ENCODE results near the gene DMPK. TPM values are rescaled to one million over a fixed set of nuclear protein-coding genes. Genes with fewer than 3 reads are reported as not detected.

The DMPK gene
- total RNA-seq, 4 donors from 2014 or later: 19.1 to 237 (median 69.2) TPM

DNA sequence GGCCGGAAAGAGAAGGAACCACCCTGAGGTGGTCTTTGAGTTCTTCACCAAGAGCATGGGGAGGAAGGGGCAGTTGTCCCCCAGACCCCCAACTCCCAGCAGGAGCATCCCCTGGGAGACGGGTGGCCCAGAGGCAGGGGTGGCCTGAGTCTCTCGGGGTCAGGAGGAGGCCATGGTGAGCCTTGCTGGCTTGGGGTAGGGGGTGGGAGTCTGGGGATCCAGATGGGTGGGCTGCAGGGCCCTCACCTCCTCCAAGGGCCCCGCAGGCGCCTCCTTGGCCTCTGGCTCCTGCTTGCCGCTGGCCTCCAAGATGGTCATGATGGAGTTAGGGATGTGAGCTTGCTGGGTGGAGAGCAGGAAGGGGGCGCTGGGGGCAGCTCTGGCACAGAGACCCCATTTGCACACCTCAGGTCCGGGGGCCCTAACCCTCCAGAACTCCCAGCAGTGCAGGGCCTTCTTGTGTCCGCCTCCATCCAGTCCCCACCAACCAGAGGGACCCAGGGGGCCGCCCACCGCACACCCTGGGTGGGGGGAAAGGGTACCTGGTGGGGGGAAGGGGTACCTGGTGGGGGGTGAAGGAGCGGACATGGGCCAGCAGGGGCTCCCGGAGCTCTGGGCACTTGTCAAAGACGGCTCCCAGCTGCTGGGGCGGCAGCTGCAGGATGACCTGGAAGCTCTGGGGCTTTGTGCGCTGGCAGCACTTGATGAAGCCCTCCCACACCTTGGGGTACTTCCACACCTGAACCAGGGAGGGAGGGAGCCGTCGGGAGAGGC, 34.1 kb upstream of the DMPK start:
- H3K27me3 ChIP-seq: no peaks in the 10 kb centered on the region
- TF ChIP-seq, protein P1, sequence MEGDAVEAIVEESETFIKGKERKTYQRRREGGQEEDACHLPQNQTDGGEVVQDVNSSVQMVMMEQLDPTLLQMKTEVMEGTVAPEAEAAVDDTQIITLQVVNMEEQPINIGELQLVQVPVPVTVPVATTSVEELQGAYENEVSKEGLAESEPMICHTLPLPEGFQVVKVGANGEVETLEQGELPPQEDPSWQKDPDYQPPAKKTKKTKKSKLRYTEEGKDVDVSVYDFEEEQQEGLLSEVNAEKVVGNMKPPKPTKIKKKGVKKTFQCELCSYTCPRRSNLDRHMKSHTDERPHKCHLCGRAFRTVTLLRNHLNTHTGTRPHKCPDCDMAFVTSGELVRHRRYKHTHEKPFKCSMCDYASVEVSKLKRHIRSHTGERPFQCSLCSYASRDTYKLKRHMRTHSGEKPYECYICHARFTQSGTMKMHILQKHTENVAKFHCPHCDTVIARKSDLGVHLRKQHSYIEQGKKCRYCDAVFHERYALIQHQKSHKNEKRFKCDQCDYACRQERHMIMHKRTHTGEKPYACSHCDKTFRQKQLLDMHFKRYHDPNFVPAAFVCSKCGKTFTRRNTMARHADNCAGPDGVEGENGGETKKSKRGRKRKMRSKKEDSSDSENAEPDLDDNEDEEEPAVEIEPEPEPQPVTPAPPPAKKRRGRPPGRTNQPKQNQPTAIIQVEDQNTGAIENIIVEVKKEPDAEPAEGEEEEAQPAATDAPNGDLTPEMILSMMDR (IDR thresholded peaks at IDR 0.05): no peak
- TF ChIP-seq POLR2A (IDR thresholded peaks at IDR 0.05): no peak
- TF ChIP-seq EP300 (IDR thresholded peaks at IDR 0.05; ENCODE audit: low read depth): no peak
- TF ChIP-seq POLR2AphosphoS5 (IDR thresholded peaks at IDR 0.05): no peak
- H3K4me3 ChIP-seq: no peak overlapping the region
- no peak overlapping the region for H3K27ac ChIP-seq
- peaks cover 0 to 16% (median 4%) of the 10 kb centered on the region in 4 donors for H3K4me1 ChIP-seq
- no peak for DNase-seq
- peaks cover 0 to 6% (median 0%) of the 10 kb centered on the region in 4 donors for H3K36me3 ChIP-seq
- in situ Hi-C loops (cut with MboI; ENCODE audit: low pct_ligation_motif_present in 1 of 4, low pct_unique_long_range_greater_than_20kb in 1 of 4, low sequenced_read_pairs in 3 of 4): no loop called here
- intact Hi-C loops (cut with DNase I; ENCODE audit: low total_unique reads): no loop called here
- no peaks in the 10 kb centered on the region for H3K9me3 ChIP-seq
- WGBS, 2 donors (ENCODE audit: low coverage in 1 of 2): 79% methylated on average over 17 of the region's 18 CpGs; no CpG with 5 or more reads in 1 of the 2 donors

DNA sequence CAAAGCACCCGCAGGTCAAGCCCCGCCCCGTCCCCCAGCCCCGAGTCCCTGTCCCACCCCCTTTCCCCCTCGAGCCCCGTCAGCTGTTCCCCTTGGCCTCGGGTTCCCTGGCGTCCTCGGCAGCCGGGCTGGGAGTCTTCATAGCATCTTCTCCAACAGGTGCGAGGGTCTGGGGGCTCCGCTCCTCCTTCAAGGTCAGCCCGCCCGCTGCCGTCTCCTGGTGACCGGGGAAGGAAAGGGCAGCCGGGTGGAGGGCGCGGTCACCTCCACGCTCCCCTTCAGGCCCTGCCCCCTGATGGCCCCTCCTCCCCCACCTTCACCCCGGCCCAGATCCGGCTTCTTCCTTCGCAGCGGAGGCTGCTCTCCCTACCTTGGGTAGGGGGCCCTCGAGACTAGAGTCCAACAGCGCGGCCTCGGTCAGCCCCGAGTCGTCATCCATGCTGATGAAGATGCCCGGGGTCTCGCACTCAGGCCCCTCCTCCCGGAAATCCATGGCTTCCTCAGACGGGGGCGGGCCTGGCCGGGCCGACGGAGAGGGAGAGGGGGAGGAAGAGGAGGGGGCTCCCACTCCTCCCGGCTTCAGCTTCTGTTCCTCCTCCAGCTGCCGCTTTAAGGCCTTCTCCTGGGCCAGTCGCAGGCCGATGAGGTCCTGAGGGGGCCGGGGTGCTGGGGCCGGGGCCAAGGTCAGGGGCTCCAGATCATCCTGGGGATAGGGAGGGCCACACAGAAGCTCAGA, 33.4 kb upstream of the DMPK start:
- no peak for DNase-seq
- peaks cover 0 to 6% (median 0%) of the 10 kb centered on the region in 4 donors for H3K36me3 ChIP-seq
- intact Hi-C loops (cut with DNase I; ENCODE audit: low total_unique reads) (no loop called here), in situ Hi-C loops (cut with MboI; ENCODE audit: low pct_ligation_motif_present in 1 of 4, low pct_unique_long_range_greater_than_20kb in 1 of 4, low sequenced_read_pairs in 3 of 4) (no loop called here)
- peaks cover 0 to 16% (median 4%) of the 10 kb centered on the region in 4 donors for H3K4me1 ChIP-seq
- H3K9me3 ChIP-seq: no peaks in the 10 kb centered on the region
- H3K27me3 ChIP-seq: no peaks in the 10 kb centered on the region
- WGBS, 2 donors (ENCODE audit: low coverage in 1 of 2): 52 to 60% methylated on average over 1 to 43 of the region's 44 CpGs
- no peak for TF ChIP-seq POLR2A (IDR thresholded peaks at IDR 0.05)
- TF ChIP-seq EP300 (IDR thresholded peaks at IDR 0.05; ENCODE audit: low read depth): no peak
- no peak for TF ChIP-seq POLR2AphosphoS5 (IDR thresholded peaks at IDR 0.05)
- TF ChIP-seq, protein P1 (IDR thresholded peaks at IDR 0.05): no peak
- peak overlapping the region in 2 of 4 donors; percentile 27 to 40 for H3K4me3 ChIP-seq
- no peak overlapping the region for H3K27ac ChIP-seq

DNA sequence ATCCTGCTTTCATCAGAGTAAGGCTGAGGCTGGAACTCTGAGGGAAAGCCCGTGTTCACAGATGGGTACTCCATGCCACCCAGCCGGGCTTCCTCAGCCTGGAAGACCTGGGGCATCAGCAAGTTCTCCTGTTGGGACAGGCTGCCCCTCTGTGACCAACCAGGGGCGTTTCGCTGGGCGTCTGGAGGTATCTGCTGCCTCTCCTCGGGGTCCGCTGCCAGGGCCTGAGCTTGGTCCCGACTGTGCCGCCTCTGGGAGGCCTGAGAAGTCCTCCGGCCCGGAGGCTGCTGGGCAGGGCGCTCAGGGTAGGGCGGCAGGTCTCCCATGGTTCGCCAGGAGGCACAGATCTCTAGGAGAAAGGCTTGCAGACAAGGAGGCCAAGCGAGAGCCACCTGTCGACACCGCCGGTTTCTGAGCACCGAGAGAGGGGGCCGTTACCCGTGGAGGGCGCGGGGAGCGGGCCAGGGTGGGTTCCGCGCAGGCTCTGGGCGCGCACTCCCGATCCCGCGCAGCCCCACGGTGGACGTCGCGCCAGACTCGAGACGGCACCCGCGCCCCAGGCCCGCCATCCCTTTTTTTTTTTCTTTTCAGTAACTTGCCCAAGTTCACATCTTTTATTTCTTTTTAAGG, 32.7 kb upstream of the DMPK start, which contains the start of gene RSPH6A:
TSS of gene RSPH6A (minus strand) at position 458 of the 630 bp plus-strand sequence. CDS start at position 326, 132 bp downstream.
- no peak within 1 kb of the TSS for H3K27ac ChIP-seq
- H3K4me3 ChIP-seq: peak within 1 kb of the TSS in 2 of 4 donors; percentile 27 to 40
- H3K9me3 ChIP-seq: no peaks in the 10 kb centered on the region
- peaks cover 0 to 6% (median 0%) of the 10 kb centered on the region in 4 donors for H3K36me3 ChIP-seq
- in situ Hi-C loops (cut with MboI; ENCODE audit: low pct_ligation_motif_present in 1 of 4, low pct_unique_long_range_greater_than_20kb in 1 of 4, low sequenced_read_pairs in 3 of 4): no loop called here
- DNase-seq: no peak
- peaks cover 0 to 16% (median 4%) of the 10 kb centered on the region in 4 donors for H3K4me1 ChIP-seq
- H3K27me3 ChIP-seq: no peaks in the 10 kb centered on the region
- intact Hi-C loops (cut with DNase I; ENCODE audit: low total_unique reads): no loop called here
- WGBS, 2 donors (ENCODE audit: low coverage in 1 of 2): 40 to 69% methylated on average over 1 to 29 of the region's 40 CpGs
- TF ChIP-seq POLR2A (IDR thresholded peaks at IDR 0.05) (no peak), EP300 (IDR thresholded peaks at IDR 0.05; ENCODE audit: low read depth) (no peak), POLR2AphosphoS5 (IDR thresholded peaks at IDR 0.05) (no peak)
- TF ChIP-seq, protein P1 (IDR thresholded peaks at IDR 0.05): no peak

Data from transverse colon (tissue), 4 donors.